Measurements from ENCODE around the gene ATG4A.

Gene ATG4A

GRCh38 chrX:108123591-108124366, 32.2 kb downstream of the ATG4A start:
- no peak overlapping the region for H3K4me2 ChIP-seq (ENCODE audit: low read length)
- H3K9ac ChIP-seq (ENCODE audit: low read depth, low read length), result no peak overlapping the region
- H3K36me3 ChIP-seq (ENCODE audit: insufficient read depth, low read length), result no peaks in the 10 kb centered on the region
- no peak overlapping the region for H3K4me3 ChIP-seq (ENCODE audit: low read length)
- H3K9me3 ChIP-seq (replicated peaks; ENCODE audit: low read length), result no peaks in the 10 kb centered on the region
- peaks cover 17% of the 10 kb centered on the region for H3K27me3 ChIP-seq (ENCODE audit: control insufficient read depth, insufficient read depth, low read length)
- no peaks in the 10 kb centered on the region for H3K4me1 ChIP-seq (ENCODE audit: control insufficient read depth, insufficient read depth, low read length)

DNA sequence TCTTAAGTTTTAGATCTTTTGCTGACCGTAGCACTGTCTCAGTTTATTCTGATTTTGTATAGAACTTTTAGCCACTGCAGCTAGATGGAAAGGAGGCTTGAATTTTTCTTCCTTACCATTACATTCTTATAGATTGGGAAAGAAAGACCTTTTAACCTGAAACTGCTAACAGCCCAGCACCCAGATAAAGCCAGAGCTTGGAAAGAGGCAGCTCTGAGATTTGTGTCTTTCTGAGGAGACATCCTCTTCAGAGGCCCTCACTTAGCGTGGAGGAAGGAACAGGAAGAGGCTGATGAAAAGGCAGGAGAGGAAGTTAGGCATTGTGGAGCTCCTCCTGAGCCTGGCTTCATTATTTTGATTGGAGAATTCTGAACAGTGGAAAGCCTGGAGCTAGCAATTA, 35.1 kb downstream of the ATG4A start:
- Histone ChIP-seq H3K36me3 (ENCODE audit: insufficient read depth, low read length) (no peaks in the 10 kb centered on the region), H3K9ac (ENCODE audit: low read depth, low read length) (no peak overlapping the region), H3K9me3 (replicated peaks; ENCODE audit: low read length) (no peaks in the 10 kb centered on the region), H3K27me3 (ENCODE audit: control insufficient read depth, insufficient read depth, low read length) (peaks cover 10% of the 10 kb centered on the region), H3K4me1 (ENCODE audit: control insufficient read depth, insufficient read depth, low read length) (no peaks in the 10 kb centered on the region), H3K4me2 (ENCODE audit: low read length) (no peak overlapping the region), H3K4me3 (ENCODE audit: low read length) (no peak overlapping the region)

GRCh38 chrX:108127152-108127551, 35.6 kb downstream of the ATG4A start:
- no peaks in the 10 kb centered on the region for H3K36me3 ChIP-seq (ENCODE audit: insufficient read depth, low read length)

DNA sequence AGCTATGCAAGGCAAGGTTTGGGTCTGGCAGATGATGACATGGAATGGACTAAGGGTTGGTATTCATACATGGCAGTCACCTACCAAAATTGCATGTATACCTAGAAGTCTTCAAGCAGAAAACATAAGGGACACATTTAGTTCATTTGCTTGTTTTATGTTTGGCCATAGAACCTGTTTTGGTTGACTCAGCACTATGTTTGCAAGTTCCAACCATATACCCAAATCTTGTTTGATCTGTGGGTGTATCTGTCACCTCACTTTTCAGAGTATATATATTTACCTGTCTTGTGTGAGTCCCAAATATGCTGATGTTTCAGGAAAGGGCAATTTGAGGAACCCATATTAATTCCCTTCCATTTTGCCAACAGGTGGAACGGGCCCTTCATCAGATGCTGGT, 39.3 kb downstream of the ATG4A start:
- Histone ChIP-seq H3K27me3 (ENCODE audit: control insufficient read depth, insufficient read depth, low read length) (peaks cover 9% of the 10 kb centered on the region), H3K4me1 (ENCODE audit: control insufficient read depth, insufficient read depth, low read length) (no peaks in the 10 kb centered on the region), H3K4me2 (ENCODE audit: low read length) (no peak overlapping the region), H3K36me3 (ENCODE audit: insufficient read depth, low read length) (no peaks in the 10 kb centered on the region), H3K4me3 (ENCODE audit: low read length) (no peak overlapping the region), H3K9ac (ENCODE audit: low read depth, low read length) (no peak overlapping the region), H3K9me3 (replicated peaks; ENCODE audit: low read length) (no peaks in the 10 kb centered on the region)

More at GRCh38 chrX:108127152-108127551, 35.6 kb downstream of the ATG4A start:
- H3K9me3 ChIP-seq (replicated peaks; ENCODE audit: low read length), result no peaks in the 10 kb centered on the region
- H3K4me3 ChIP-seq (ENCODE audit: low read length), result no peak overlapping the region
- no peaks in the 10 kb centered on the region for H3K4me1 ChIP-seq (ENCODE audit: control insufficient read depth, insufficient read depth, low read length)
- no peak overlapping the region for H3K4me2 ChIP-seq (ENCODE audit: low read length)
- H3K27me3 ChIP-seq (ENCODE audit: control insufficient read depth, insufficient read depth, low read length), result peaks cover 7% of the 10 kb centered on the region
- no peak overlapping the region for H3K9ac ChIP-seq (ENCODE audit: low read depth, low read length)

- Histone ChIP-seq H3K9me3 (replicated peaks; ENCODE audit: low read length) (no peaks in the 10 kb centered on the region), H3K4me1 (ENCODE audit: control insufficient read depth, insufficient read depth, low read length) (no peaks in the 10 kb centered on the region), H3K4me3 (ENCODE audit: low read length) (no peak overlapping the region), H3K36me3 (ENCODE audit: insufficient read depth, low read length) (no peaks in the 10 kb centered on the region), H3K27me3 (ENCODE audit: control insufficient read depth, insufficient read depth, low read length) (peaks cover 9% of the 10 kb centered on the region), H3K9ac (ENCODE audit: low read depth, low read length) (no peak overlapping the region), H3K4me2 (ENCODE audit: low read length) (no peak overlapping the region)
These were observed 39.9 kb downstream of the ATG4A start for GRCh38 chrX:108131471-108131870.

- Histone ChIP-seq H3K4me2 (ENCODE audit: low read length) (no peak overlapping the region), H3K4me1 (ENCODE audit: control insufficient read depth, insufficient read depth, low read length) (no peaks in the 10 kb centered on the region), H3K9ac (ENCODE audit: low read depth, low read length) (no peak overlapping the region), H3K4me3 (ENCODE audit: low read length) (no peak overlapping the region), H3K36me3 (ENCODE audit: insufficient read depth, low read length) (no peaks in the 10 kb centered on the region), H3K27me3 (ENCODE audit: control insufficient read depth, insufficient read depth, low read length) (peaks cover 13% of the 10 kb centered on the region), H3K9me3 (replicated peaks; ENCODE audit: low read length) (no peaks in the 10 kb centered on the region)
These were observed 40.5 kb downstream of the ATG4A start for GRCh38 chrX:108132034-108132433.

DNA sequence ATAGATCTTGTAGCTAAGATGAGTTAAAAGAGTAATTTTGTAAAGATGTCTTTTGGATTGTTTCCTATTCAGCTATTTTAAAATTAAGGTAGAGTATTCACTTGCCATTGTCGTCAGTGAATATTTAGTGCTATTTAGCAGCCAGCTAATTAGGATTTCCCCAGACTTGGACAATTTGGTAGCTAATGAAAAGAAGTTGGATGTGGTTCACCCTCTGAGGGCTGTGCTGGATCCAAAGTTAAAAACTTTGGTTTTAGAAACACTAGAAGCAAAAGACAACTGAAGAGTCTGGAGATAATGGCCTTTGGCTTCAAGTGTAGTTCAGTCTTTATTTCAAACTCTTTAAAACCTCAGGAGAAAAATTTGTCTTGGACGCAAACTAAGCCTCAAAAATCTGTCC, 41.3 kb downstream of the ATG4A start:
- Histone ChIP-seq H3K27me3 (ENCODE audit: control insufficient read depth, insufficient read depth, low read length) (peaks cover 10% of the 10 kb centered on the region), H3K4me2 (ENCODE audit: low read length) (no peak overlapping the region), H3K9ac (ENCODE audit: low read depth, low read length) (no peak overlapping the region), H3K4me1 (ENCODE audit: control insufficient read depth, insufficient read depth, low read length) (no peaks in the 10 kb centered on the region), H3K36me3 (ENCODE audit: insufficient read depth, low read length) (no peaks in the 10 kb centered on the region), H3K4me3 (ENCODE audit: low read length) (no peak overlapping the region), H3K9me3 (replicated peaks; ENCODE audit: low read length) (no peaks in the 10 kb centered on the region)

DNA sequence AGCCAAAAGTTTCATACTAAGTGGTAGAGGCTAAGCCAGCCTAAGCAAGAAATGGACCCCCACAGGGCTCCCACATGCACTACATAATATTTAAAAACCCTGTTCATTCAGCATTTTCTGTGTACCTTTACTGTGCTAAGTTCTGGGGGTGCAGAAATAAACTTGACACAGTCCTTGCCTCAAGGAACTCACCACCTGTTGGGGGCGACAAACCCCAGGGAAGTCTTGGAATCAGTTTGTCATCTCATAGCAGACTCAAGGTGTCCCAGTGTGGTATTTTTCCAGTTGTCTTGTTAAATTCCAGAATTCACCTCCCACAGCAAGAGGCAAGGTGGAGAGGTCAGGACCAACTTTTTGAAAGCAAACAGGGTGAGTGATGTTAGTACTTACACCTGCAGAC, 43.1 kb downstream of the ATG4A start:
- Histone ChIP-seq H3K4me1 (ENCODE audit: control insufficient read depth, insufficient read depth, low read length) (no peaks in the 10 kb centered on the region), H3K4me2 (ENCODE audit: low read length) (no peak overlapping the region), H3K4me3 (ENCODE audit: low read length) (no peak overlapping the region), H3K36me3 (ENCODE audit: insufficient read depth, low read length) (no peaks in the 10 kb centered on the region), H3K9ac (ENCODE audit: low read depth, low read length) (no peak overlapping the region), H3K27me3 (ENCODE audit: control insufficient read depth, insufficient read depth, low read length) (peaks cover 16% of the 10 kb centered on the region), H3K9me3 (replicated peaks; ENCODE audit: low read length) (no peaks in the 10 kb centered on the region)

DNA sequence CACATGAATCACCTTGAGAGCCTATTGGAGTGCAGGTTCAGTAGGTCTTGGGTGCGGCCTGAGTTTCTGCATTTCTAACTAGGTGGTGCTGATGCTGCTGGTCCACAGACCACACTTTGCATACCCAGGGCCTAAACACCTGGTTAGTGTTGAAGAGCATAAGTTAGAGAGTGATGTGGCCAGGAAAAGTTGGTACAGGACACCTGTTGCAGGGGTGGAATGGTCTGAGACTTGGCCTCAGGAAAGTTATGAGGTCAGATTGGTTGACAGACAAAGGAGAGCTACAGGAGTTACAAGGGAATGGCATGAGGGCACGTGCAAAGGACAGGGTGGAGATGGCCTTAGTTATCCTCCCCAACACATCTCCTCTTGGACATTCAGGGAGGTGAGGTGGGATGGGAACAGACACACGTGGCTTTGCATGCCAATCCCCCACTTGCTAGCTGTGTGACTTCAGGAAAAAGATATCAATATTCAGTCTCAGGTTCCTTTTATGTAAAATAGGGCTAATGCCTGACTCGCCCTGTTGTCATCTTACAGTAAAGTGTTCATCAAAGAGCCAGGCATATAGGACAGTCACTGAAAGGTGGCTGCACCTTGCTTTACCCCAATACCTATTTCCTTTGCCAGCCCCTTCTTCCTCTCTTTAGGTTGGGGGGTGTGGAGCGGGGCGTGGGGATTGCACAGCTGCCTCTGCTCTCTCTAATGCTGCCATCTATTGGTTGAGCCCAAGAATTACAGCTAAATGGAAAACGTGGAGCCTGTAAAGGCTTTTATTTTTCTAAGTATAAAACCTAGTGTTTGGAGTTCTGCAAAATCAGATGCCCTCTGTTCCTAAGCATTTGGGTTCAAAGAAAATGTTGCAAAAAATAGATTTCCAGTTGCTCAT, 47.5 kb downstream of the ATG4A start:
- H3K4me1 ChIP-seq (ENCODE audit: control insufficient read depth, insufficient read depth, low read length), result no peaks in the 10 kb centered on the region
- H3K27me3 ChIP-seq (ENCODE audit: control insufficient read depth, insufficient read depth, low read length), result peaks cover 15% of the 10 kb centered on the region
- H3K9ac ChIP-seq (ENCODE audit: low read depth, low read length), result no peak overlapping the region
- H3K4me2 ChIP-seq (ENCODE audit: low read length), result no peak overlapping the region
- no peaks in the 10 kb centered on the region for H3K9me3 ChIP-seq (replicated peaks; ENCODE audit: low read length)
- H3K36me3 ChIP-seq (ENCODE audit: insufficient read depth, low read length), result no peaks in the 10 kb centered on the region
- H3K4me3 ChIP-seq (ENCODE audit: low read length), result no peak overlapping the region

- no peaks in the 10 kb centered on the region for H3K9me3 ChIP-seq (replicated peaks; ENCODE audit: low read length)
- peaks cover 7% of the 10 kb centered on the region for H3K27me3 ChIP-seq (ENCODE audit: control insufficient read depth, insufficient read depth, low read length)
- H3K4me2 ChIP-seq (ENCODE audit: low read length), result no peak overlapping the region
- no peaks in the 10 kb centered on the region for H3K4me1 ChIP-seq (ENCODE audit: control insufficient read depth, insufficient read depth, low read length)
- H3K36me3 ChIP-seq (ENCODE audit: insufficient read depth, low read length), result no peaks in the 10 kb centered on the region
- H3K4me3 ChIP-seq (ENCODE audit: low read length), result no peak overlapping the region
- H3K9ac ChIP-seq (ENCODE audit: low read depth, low read length), result no peak overlapping the region
These were observed 56.9 kb downstream of the ATG4A start for GRCh38 chrX:108148524-108148923.

DNA sequence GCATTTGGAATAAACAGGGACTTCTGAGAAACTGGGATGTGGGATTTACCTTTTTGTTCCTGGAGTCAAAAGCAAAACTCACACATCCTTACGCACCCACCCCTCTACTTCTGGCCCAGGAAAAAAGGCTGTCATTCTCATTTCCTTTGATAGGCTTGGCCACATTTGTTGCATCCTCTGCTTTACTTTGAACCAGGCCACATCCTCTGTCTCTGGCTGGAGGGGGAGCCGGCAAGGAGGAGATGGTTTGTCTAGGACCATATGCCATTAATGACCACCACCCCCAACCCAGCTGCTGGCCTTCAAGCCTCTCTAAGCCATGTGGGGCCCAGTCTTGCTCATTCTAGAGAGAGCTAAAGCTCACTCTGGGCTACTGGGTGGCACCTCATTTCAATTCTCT, 64.5 kb downstream of the ATG4A start:
- Histone ChIP-seq H3K4me3 (ENCODE audit: low read length) (no peak overlapping the region), H3K36me3 (ENCODE audit: insufficient read depth, low read length) (no peaks in the 10 kb centered on the region), H3K9me3 (replicated peaks; ENCODE audit: low read length) (no peaks in the 10 kb centered on the region), H3K4me2 (ENCODE audit: low read length) (no peak overlapping the region), H3K27me3 (ENCODE audit: control insufficient read depth, insufficient read depth, low read length) (peaks cover 6% of the 10 kb centered on the region), H3K4me1 (ENCODE audit: control insufficient read depth, insufficient read depth, low read length) (no peaks in the 10 kb centered on the region), H3K9ac (ENCODE audit: low read depth, low read length) (no peak overlapping the region)
